ENCODE results near the gene CCDC57. TPM values are rescaled to one million over a fixed set of nuclear protein-coding genes. Genes with fewer than 3 reads are reported as not detected.

CCDC57 gene
- total RNA-seq, 2 donors from 2014 or later = 57.6 to 62.8 TPM

DNA sequence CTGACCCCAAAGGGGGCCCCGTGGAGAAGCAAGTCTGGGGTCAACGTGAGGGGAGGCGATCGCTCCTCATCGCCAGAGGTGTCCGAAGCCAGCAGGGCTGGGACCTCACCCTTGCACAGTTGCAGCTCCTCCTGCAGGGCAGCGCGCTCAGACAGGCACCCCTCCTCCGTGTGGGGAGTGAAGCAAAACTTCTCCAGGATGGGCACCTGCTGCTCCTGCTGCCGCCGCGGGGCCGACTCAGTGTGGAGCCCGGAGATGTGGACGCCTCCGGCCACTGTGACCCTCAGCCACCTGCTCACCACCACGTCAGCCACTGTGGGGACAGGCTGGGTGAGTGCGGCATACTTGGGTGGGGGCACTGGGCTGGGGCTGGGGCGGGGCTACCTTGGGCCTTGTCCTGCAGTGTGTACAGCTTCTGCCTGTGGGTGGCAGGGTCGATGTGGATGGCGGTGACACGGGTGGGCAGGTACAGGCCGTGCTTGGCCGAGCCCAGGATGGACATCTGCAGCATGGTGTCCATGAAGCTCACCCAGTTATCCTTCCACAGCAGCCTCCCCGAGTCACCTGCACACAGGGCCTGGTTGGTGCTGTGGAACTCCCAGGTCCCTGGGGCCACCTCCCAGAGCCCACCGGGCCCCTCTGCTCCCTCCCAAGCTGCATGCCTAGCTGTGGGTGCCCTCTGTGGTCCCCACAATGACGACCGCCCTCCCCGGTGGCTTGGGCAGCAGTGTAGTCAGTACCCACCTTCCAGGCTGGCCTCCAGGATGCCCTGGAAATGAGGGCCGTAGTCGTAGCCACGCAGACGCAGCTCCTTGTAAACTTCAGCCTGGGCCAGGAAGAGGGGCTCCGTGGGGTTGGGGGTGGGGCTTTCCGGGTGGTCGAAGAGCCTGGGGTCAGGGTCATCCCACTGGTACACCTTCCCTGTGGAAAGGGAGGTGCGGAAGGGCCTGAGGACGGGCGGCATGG is 125.4 kb downstream of the CCDC57 start:
- Histone ChIP-seq H3K4me1 (replicated peaks) (no peaks in the 10 kb centered on the region), H3K4me3 (no peak overlapping the region), H3K36me3 (peaks cover 91 to 96% of the 10 kb centered on the region in 2 donors), H3K27me3 (replicated peaks; ENCODE audit: insufficient read depth) (no peaks in the 10 kb centered on the region), H3K27ac (no peak overlapping the region), H3K9me3 (no peaks in the 10 kb centered on the region)
- intact Hi-C loops (cut with DNase I) = no loop called here
- DNase-seq (ENCODE audit: low spot score) = no peak
- WGBS = 88% methylated on average over 38 of the region's 39 CpGs
- TF ChIP-seq, protein P1, sequence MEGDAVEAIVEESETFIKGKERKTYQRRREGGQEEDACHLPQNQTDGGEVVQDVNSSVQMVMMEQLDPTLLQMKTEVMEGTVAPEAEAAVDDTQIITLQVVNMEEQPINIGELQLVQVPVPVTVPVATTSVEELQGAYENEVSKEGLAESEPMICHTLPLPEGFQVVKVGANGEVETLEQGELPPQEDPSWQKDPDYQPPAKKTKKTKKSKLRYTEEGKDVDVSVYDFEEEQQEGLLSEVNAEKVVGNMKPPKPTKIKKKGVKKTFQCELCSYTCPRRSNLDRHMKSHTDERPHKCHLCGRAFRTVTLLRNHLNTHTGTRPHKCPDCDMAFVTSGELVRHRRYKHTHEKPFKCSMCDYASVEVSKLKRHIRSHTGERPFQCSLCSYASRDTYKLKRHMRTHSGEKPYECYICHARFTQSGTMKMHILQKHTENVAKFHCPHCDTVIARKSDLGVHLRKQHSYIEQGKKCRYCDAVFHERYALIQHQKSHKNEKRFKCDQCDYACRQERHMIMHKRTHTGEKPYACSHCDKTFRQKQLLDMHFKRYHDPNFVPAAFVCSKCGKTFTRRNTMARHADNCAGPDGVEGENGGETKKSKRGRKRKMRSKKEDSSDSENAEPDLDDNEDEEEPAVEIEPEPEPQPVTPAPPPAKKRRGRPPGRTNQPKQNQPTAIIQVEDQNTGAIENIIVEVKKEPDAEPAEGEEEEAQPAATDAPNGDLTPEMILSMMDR (IDR thresholded peaks at IDR 0.05) = no peak
- TF ChIP-seq POLR2AphosphoS5 (IDR thresholded peaks at IDR 0.05) (no peak), POLR2A (IDR thresholded peaks at IDR 0.05) (no peak)

- Histone ChIP-seq H3K36me3 (peaks cover 92 to 95% of the 10 kb centered on the region in 2 donors), H3K27me3 (replicated peaks; ENCODE audit: insufficient read depth) (no peaks in the 10 kb centered on the region), H3K4me1 (replicated peaks) (no peaks in the 10 kb centered on the region), H3K4me3 (no peak overlapping the region), H3K27ac (no peak overlapping the region), H3K9me3 (no peaks in the 10 kb centered on the region)
- WGBS = 89% methylated on average over 18 of the region's 25 CpGs
- DNase-seq (ENCODE audit: low spot score) = no peak
- intact Hi-C loops (cut with DNase I) = no loop called here
- TF ChIP-seq POLR2A (IDR thresholded peaks at IDR 0.05) (no peak), POLR2AphosphoS5 (IDR thresholded peaks at IDR 0.05) (no peak)
- TF ChIP-seq, protein P1 (IDR thresholded peaks at IDR 0.05) = no peak
These were observed 126.5 kb downstream of the CCDC57 start for GRCh38 chr17:82085931-82086764.

- no peaks in the 10 kb centered on the region for H3K4me1 ChIP-seq (replicated peaks)
- H3K4me3 ChIP-seq = no peak overlapping the region
- no peak for TF ChIP-seq POLR2AphosphoS5 (IDR thresholded peaks at IDR 0.05)
- TF ChIP-seq, protein P1 (IDR thresholded peaks at IDR 0.05) = no peak
- no peak for TF ChIP-seq POLR2A (IDR thresholded peaks at IDR 0.05)
- no peak overlapping the region for H3K27ac ChIP-seq
- peaks cover 91 to 95% of the 10 kb centered on the region in 2 donors for H3K36me3 ChIP-seq
- H3K27me3 ChIP-seq (replicated peaks; ENCODE audit: insufficient read depth) = no peaks in the 10 kb centered on the region
- WGBS = 86% methylated on average over 38 of the region's 49 CpGs
- no peaks in the 10 kb centered on the region for H3K9me3 ChIP-seq
- intact Hi-C loops (cut with DNase I) = no loop called here
- DNase-seq (ENCODE audit: low spot score) = no peak
These were observed 127.4 kb downstream of the CCDC57 start for GRCh38 chr17:82085031-82085861.

GRCh38 chr17:82084373-82085030 is 128.1 kb downstream of the CCDC57 start:
- H3K4me1 ChIP-seq (replicated peaks) = no peaks in the 10 kb centered on the region
- WGBS = 87% methylated on average over 30 of the region's 31 CpGs
- intact Hi-C loops (cut with DNase I) = no loop called here
- no peak overlapping the region for H3K27ac ChIP-seq
- DNase-seq (ENCODE audit: low spot score) = no peak
- no peak overlapping the region for H3K4me3 ChIP-seq
- no peaks in the 10 kb centered on the region for H3K27me3 ChIP-seq (replicated peaks; ENCODE audit: insufficient read depth)
- no peaks in the 10 kb centered on the region for H3K9me3 ChIP-seq
- TF ChIP-seq, protein P1 (IDR thresholded peaks at IDR 0.05) = no peak
- TF ChIP-seq POLR2AphosphoS5 (IDR thresholded peaks at IDR 0.05) (no peak), POLR2A (IDR thresholded peaks at IDR 0.05) (no peak)
- peaks cover 85 to 90% of the 10 kb centered on the region in 2 donors for H3K36me3 ChIP-seq
